Measurements from ENCODE around the gene PSMD8.
A peak's percentile ranks its signal among the peaks of the same experiment; 100 is the strongest.

Gene PSMD8

DNA sequence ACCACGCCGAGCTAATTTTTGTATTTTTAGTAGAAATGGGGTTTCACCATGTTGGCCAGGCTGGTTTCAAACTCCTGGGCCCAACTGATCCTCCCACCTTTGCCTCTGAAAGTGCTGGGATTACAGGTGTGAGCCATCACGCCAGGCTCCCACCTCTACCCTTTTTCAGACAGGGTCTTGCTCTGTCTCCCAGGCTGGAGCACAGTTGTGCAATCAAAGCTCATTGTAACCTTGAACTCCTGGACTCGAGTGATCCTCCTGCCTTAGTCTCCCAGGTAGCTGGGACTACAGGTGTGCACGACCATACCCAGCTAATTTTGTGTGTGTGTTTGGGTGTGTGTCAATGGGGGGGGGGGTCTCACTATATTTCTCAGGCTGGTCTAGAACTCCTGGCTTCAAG, 49.9 kb downstream of the PSMD8 start:
- TF ChIP-seq, protein P1, sequence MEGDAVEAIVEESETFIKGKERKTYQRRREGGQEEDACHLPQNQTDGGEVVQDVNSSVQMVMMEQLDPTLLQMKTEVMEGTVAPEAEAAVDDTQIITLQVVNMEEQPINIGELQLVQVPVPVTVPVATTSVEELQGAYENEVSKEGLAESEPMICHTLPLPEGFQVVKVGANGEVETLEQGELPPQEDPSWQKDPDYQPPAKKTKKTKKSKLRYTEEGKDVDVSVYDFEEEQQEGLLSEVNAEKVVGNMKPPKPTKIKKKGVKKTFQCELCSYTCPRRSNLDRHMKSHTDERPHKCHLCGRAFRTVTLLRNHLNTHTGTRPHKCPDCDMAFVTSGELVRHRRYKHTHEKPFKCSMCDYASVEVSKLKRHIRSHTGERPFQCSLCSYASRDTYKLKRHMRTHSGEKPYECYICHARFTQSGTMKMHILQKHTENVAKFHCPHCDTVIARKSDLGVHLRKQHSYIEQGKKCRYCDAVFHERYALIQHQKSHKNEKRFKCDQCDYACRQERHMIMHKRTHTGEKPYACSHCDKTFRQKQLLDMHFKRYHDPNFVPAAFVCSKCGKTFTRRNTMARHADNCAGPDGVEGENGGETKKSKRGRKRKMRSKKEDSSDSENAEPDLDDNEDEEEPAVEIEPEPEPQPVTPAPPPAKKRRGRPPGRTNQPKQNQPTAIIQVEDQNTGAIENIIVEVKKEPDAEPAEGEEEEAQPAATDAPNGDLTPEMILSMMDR (IDR thresholded peaks at IDR 0.05; ENCODE audit: extremely low read depth, missing control alignments), result no peak

DNA sequence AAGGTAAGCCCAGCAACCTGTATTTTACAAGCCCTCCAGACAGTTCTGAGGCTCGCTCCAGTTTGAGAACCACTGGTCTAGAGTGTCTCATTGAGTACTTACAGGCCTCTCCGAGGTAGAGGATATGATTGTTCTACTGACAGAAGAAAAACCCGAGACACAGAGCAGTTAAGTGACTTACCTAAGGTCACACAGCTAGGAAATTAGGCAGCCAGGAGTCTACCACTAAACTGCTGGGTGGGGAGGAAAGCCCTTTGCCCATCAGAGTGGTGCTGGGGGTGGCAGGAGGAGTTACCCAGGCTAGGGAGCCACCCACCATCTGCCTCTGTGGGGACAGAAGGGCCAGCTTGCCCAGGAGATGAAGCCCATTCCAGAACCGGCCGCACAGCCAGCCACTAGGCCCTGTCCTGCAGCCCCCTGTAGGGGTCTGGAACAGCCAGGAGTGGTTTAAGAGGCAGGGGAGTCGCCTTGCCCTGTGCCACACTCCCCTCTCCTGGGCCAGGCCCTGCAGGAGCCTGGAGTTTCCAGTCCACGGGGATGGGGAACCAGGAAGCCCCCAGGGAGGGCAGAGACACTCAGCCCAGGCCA, 50.9 kb downstream of the PSMD8 start:
- TF ChIP-seq, protein P1 (IDR thresholded peaks at IDR 0.05; ENCODE audit: extremely low read depth, missing control alignments), result no peak
- no peak for DNase-seq (ENCODE audit: low spot score)

More for the DNA sequence above, 49.9 kb downstream of the PSMD8 start:
- no peak for DNase-seq (ENCODE audit: low spot score)

DNA sequence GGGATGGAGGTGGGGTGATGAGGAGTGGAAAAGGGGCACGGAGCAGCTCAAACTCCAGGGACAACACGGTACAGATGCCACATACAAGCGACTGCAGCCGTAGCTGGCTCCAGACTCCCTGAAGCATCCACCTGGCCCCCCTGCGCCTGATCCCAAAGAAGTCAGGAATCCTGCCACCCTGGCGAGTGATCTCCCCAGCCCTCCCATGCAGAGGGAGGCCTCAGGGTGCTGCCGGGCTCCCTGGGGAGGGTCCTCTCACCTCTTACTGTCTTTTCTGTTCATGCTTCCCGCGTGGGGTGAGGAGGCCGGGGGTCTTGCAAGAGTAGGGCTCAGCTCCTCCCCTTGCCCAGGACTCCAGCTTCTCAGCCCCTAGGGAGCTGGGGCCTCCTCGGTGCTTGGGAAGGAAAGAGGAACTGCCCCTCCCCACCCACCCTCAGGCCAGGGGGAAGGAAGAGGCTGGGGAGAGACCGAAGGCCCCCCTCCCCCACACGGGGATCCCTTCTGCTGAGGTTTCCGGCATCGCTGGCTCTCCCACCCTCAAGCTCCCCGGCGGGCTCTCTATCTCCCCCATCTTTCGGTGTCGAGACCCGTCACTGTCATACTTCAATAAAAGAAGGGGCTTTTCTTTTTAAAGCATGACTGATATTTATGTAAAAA, 51.6 kb downstream of the PSMD8 start, which contains the start of gene RASGRP4:
TSS of gene RASGRP4 (minus strand) at position 410 of the 657 bp plus-strand sequence. CDS start at position 282, 128 bp downstream.
- DNase-seq (ENCODE audit: low spot score), result peak; percentile 56
- TF ChIP-seq, protein P1 (IDR thresholded peaks at IDR 0.05; ENCODE audit: extremely low read depth, missing control alignments), result no peak

DNA sequence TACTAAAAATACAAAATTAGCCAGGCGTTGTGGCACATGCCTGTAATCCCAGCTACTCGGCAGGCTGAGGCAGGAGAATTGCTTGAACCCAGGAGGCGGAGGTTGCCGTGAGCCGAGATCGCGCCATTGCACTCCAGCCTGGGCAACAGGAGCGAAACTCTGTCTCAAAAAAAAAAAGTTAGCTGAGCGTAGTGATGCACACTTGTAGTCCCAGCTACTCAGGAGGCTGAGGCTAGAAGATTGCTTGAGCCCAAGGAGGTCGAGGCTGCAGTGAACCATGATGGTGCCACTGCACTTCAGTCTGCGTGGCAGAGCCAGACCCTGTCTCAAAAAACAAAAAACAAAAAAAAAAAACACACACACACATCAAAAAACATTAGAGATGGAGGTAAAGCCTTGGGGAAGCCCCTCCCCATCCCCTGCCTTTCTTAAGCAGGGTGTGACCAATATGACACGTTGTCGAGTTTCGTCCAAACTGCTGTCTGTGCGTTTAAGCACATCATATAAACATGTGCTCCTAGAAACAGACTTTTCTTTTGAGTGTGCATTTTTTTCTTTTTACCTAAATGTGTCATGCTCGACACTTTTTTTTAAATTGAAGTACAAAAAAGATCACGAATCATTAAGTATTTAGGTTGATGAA, 52.8 kb downstream of the PSMD8 start:
- DNase-seq (ENCODE audit: low spot score), result peak; percentile 74

DNA sequence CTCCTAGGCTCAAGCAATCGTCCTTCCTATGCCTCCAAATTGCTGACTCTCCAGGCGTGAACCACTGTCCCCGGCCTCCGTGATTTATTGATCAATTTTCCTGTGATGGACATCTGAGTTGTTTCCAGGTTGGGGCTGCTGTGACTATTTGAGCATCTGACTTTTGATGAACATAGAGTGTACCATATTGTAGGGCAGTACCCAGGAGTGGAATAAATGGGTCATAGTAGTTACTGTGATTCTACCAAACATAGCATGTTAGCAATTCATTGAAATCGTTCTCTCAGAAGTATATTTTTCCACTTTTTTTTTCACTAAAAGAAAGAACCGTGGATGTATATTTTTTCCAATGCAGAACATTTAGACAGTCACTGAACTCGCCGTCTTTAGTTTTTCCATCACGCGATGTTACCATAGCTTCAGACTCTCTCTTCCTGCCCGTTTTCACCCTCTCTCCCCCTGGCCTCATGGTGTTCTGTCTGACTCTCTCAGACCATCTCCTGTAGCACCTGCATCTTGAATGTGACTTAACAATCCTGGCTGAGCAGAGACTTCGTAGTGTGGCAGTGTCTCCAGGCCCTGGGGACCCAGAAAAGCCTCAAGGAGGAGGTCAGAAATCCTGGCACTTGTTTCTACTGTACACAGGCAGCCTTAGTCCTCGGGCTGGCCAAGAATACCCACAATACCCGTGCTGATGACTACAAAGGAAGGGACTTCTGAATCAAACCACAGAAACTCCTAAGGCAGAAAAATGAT, 54.9 kb downstream of the PSMD8 start:
- TF ChIP-seq, protein P1 (IDR thresholded peaks at IDR 0.05; ENCODE audit: extremely low read depth, missing control alignments), result no peak
- no peak for DNase-seq (ENCODE audit: low spot score)

DNA sequence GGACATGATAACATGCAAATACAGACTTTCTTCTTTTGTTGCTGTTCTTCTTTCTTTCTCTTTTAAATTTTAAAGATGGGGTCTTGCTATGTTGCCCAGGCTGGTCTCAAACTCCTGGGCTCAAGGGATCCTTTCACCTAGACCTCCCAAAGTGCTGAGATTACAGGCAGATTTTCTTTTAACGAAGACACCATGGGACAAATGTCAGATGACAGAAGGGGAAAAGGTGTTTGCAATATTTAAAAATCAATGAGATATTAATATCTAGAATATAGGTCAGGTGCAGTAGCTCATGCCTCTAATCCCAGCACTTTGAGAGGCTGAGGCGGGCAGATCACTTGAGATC, 55.4 kb downstream of the PSMD8 start:
- TF ChIP-seq, protein P1 (IDR thresholded peaks at IDR 0.05; ENCODE audit: extremely low read depth, missing control alignments), result no peak
- DNase-seq (ENCODE audit: low spot score), result no peak

DNA sequence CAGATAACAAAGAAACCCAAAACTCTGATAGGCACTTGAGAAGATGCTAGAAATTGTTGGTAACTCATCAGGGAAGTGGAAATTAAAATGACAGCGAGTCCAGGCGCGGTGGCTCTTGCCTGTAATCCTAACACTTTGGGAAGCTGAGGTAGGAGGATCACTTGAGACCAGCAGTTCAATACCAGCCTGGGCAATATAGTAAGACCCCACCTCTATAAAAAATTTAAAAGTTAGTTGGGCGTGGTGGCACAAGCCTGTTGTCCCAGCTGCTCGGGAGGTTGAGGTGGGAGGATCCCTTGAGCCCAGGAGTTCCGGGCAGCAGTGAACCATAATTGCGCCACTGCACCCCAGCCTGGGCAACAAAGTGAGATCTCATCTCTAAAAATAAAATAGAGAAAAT, 56.6 kb downstream of the PSMD8 start:
- no peak for DNase-seq (ENCODE audit: low spot score)
- TF ChIP-seq, protein P1 (IDR thresholded peaks at IDR 0.05; ENCODE audit: extremely low read depth, missing control alignments), result no peak
